Mucosa of descending colon (tissue), 3 donors: ENCODE measurements around the gene NPDC1. TPM values are rescaled to one million over a fixed set of nuclear protein-coding genes. Genes with fewer than 3 reads are reported as not detected.

ENCODE experiments used
- ATAC-seq: fragments of 200-7000 bp; cut with Tn5 transposase; one replicate; pipeline ENCODE4 v1.9.1; 2020; ENCODE audit warnings: mild to moderate bottlenecking, moderate library complexity
- DNase-seq, 3 donors: peaks; one replicate each; pipeline ENCODE4 v3.0.0-alpha.2; 2020
- H3K36me3 ChIP-seq: fragments of 200-600 bp; one replicate; pipeline ENCODE4 v1.8.0; 2021; ENCODE audit warnings: low read depth, mild to moderate bottlenecking
- H3K4me1 ChIP-seq: fragments of 200-600 bp; one replicate; pipeline ENCODE4 v1.8.0; 2021; ENCODE audit warnings: low read depth, mild to moderate bottlenecking
- H3K4me3 ChIP-seq: fragments of 200-600 bp; one replicate; pipeline ENCODE4 v1.8.0; 2021; ENCODE audit warnings: mild to moderate bottlenecking
- H3K9me3 ChIP-seq: fragments of 200-600 bp; one replicate; pipeline ENCODE4 v1.8.0; 2021; ENCODE audit warnings: mild to moderate bottlenecking
- CTCF ChIP-seq: fragments of 200-600 bp; IDR thresholded peaks from one replicate; pipeline ENCODE4 v1.8.0; 2022; ENCODE audit warnings: antibody characterized with exemption, mild to moderate bottlenecking
- intact Hi-C, 2 donors: fragments of 100-400 bp; cut with DNase I in 1 of 2; cut with micrococcal nuclease in 1 of 2; formaldehyde crosslinking; loops; one replicate each; pipeline versions ENCODE4 v1.11.0 to v1.11.1; 2022; cut with DNase I, micrococcal nuclease
- total RNA-seq, 3 donors: library from RNA; stranded (reverse); fragmentation: NEBNext Ultra II Directional in 2 of 3; extraction: Animal tissue kit (Norgen Biotek cat#: 25700) in 2 of 3; gene quantifications; one replicate each; pipeline versions ENCODE4 v1.2.1 to v1.2.4, GENCODE V29; 2021 to 2023
- donor health status: DM: no; HTN: no; CAD: no; lungs with moderate emphysema.
- donor health status: DM: no; HTN: no; CAD: no.
- donor health status: DM: no; HTN: yes; CAD: no.

NPDC1 gene
- total RNA-seq, 3 donors from 2014 or later: 78.6 to 177 (median 83.0) TPM

DNA sequence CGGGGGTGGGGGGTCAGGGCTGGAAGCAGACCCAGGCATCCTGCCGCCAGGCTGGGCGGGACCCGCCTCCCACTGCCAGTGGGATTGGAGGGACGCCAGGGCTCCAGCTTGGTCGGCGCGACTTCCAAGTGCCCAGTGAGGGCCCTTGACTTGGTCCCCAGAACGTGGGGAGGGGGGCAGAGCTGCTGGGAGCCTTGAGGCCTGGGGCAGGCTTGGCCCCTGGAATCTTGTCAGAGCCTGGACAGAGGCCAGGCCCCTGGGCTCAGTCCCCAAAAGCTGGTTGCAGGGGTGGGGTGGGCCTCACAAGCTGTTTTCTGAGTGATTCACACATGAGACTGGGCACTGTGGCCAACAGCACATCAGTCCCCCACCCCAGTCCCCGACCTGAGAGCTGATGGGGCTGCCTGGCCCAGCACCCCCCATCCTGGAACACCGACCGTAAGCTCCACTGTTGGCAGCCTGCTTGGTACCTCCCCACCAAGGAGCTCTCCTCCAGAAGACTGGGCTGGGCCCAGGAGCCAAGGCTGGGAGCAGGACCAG, 50.1 kb downstream of the NPDC1 start:
- H3K4me3 ChIP-seq: no peak overlapping the region
- peaks cover 44% of the 10 kb centered on the region for H3K4me1 ChIP-seq
- intact Hi-C loops: no loop called here
- DNase-seq: peak in 2 of 3 donors; percentile 23 to 54
- ATAC-seq: no peak
- no peaks in the 10 kb centered on the region for H3K9me3 ChIP-seq
- H3K36me3 ChIP-seq: no peaks in the 10 kb centered on the region
- no peak for TF ChIP-seq CTCF

- intact Hi-C loops: no loop called here
- DNase-seq: peak in 1 of 3 donors; percentile 19
- no peak for TF ChIP-seq CTCF
- H3K4me1 ChIP-seq: peaks cover 44% of the 10 kb centered on the region
- no peaks in the 10 kb centered on the region for H3K9me3 ChIP-seq
- no peak for ATAC-seq
- H3K36me3 ChIP-seq: no peaks in the 10 kb centered on the region
- no peak overlapping the region for H3K4me3 ChIP-seq
Measured at GRCh38 chr9:136995362-136995761, 50.6 kb downstream of the NPDC1 start.

GRCh38 chr9:136994888-136995230, 51.1 kb downstream of the NPDC1 start:
- ATAC-seq: no peak
- no peak overlapping the region for H3K4me3 ChIP-seq
- peak in 2 of 3 donors; percentile 13 to 51 for DNase-seq

GRCh38 chr9:136994180-136994887, 51.6 kb downstream of the NPDC1 start:
- no peaks in the 10 kb centered on the region for H3K9me3 ChIP-seq
- peaks cover 42% of the 10 kb centered on the region for H3K4me1 ChIP-seq
- TF ChIP-seq CTCF: no peak
- H3K36me3 ChIP-seq: no peaks in the 10 kb centered on the region
- ATAC-seq (no peak), DNase-seq (peak in 2 of 3 donors; percentile 19 to 47)
- intact Hi-C loops: no loop called here
- H3K4me3 ChIP-seq: no peak overlapping the region

More at GRCh38 chr9:136994888-136995230, 51.1 kb downstream of the NPDC1 start:
- intact Hi-C loops: no loop called here
- H3K36me3 ChIP-seq: no peaks in the 10 kb centered on the region
- peaks cover 43% of the 10 kb centered on the region for H3K4me1 ChIP-seq
- H3K9me3 ChIP-seq: no peaks in the 10 kb centered on the region
- TF ChIP-seq CTCF: no peak

GRCh38 chr9:136992819-136993369, 53.1 kb downstream of the NPDC1 start:
- Histone ChIP-seq H3K9me3 (no peaks in the 10 kb centered on the region), H3K36me3 (no peaks in the 10 kb centered on the region), H3K4me3 (peak overlapping the region; percentile 36), H3K4me1 (peaks cover 42% of the 10 kb centered on the region)
- no peak for DNase-seq
- no peak for ATAC-seq
- intact Hi-C loops: no loop called here
- TF ChIP-seq CTCF: no peak
